ENCODE measurements around the gene PPP1R13B.
"Not testable (repeated sequence)": the region's sequence is repeated elsewhere in the genome, so short reads cannot be mapped to it uniquely, and the experiment has no call there.

The PPP1R13B gene

GRCh38 chr14:103848175-103849077 lies 1.1 kb upstream of the PPP1R13B start:
- no peak for DNase-seq (ENCODE audit: low read depth)
- TF ChIP-seq, protein P1, sequence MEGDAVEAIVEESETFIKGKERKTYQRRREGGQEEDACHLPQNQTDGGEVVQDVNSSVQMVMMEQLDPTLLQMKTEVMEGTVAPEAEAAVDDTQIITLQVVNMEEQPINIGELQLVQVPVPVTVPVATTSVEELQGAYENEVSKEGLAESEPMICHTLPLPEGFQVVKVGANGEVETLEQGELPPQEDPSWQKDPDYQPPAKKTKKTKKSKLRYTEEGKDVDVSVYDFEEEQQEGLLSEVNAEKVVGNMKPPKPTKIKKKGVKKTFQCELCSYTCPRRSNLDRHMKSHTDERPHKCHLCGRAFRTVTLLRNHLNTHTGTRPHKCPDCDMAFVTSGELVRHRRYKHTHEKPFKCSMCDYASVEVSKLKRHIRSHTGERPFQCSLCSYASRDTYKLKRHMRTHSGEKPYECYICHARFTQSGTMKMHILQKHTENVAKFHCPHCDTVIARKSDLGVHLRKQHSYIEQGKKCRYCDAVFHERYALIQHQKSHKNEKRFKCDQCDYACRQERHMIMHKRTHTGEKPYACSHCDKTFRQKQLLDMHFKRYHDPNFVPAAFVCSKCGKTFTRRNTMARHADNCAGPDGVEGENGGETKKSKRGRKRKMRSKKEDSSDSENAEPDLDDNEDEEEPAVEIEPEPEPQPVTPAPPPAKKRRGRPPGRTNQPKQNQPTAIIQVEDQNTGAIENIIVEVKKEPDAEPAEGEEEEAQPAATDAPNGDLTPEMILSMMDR (IDR thresholded peaks at IDR 0.05; ENCODE audit: low read depth, low read length, missing control alignments): no peak
- peak overlapping the region; percentile 64 for H3K4me3 ChIP-seq (ENCODE audit: low read depth, low read length)

- DNase-seq (ENCODE audit: low read depth): no peak
- TF ChIP-seq, protein P1 (IDR thresholded peaks at IDR 0.05; ENCODE audit: low read depth, low read length, missing control alignments): no peak
- H3K4me3 ChIP-seq (ENCODE audit: low read depth, low read length): peak overlapping the region; percentile 69
Measured at GRCh38 chr14:103846543-103847450, 578 bp downstream of the PPP1R13B start.

- H3K4me3 ChIP-seq (ENCODE audit: low read depth, low read length): no peak overlapping the region; the same call in 1 of the 2 replicates
- no peak for DNase-seq (ENCODE audit: low read depth)
- TF ChIP-seq, protein P1 (IDR thresholded peaks at IDR 0.05; ENCODE audit: low read depth, low read length, missing control alignments): no peak
Measured at GRCh38 chr14:103846097-103846496, 1.3 kb downstream of the PPP1R13B start.

DNA sequence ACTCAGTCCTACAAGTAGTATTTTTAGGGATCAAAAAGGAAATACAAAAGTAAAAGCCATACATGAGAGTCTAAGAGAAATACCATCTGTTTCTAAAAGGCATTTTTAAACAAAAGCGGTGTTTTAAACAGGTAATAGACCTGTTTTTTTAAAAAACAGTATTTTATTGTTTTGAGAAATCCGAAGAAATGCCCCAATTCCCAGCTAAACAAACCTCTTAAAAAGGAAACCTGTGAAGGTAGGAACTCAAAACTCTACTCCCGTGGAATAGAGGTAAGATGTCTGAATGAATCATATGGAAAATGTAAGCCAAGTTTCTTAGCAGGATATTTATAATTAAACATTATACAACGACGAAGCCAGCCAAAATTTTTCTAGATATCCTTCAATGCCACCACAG lies 2.0 kb downstream of the PPP1R13B start:
- DNase-seq (ENCODE audit: low read depth): no peak
- H3K4me3 ChIP-seq (ENCODE audit: low read depth, low read length): no peak overlapping the region
- TF ChIP-seq, protein P1 (IDR thresholded peaks at IDR 0.05; ENCODE audit: low read depth, low read length, missing control alignments): no peak

GRCh38 chr14:103841265-103841664 lies 6.1 kb downstream of the PPP1R13B start:
- not testable (repeated sequence) for H3K4me3 ChIP-seq (ENCODE audit: low read depth, low read length); DNase-seq (ENCODE audit: low read depth)

DNA sequence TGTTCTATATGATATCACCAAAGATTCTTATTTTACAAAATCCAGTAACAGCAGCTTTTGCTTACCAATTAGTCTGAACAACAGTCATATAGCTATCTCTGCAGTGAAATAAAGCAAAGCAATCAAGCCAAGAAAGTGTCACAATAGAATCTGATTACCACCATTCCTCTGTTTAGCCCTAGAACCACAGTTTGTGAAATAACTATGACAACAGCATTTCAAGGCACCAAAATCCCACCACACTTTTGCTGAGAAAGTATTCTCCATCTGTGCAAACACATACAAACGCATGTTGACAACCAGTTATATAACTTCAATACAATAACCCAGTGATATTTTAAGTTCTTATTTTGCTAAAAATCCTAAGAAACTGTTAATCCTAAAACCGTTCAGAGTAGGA lies 7.4 kb downstream of the PPP1R13B start:
- no peak for DNase-seq (ENCODE audit: low read depth)
- H3K4me3 ChIP-seq (ENCODE audit: low read depth, low read length): no peak overlapping the region
- TF ChIP-seq, protein P1 (IDR thresholded peaks at IDR 0.05; ENCODE audit: low read depth, low read length, missing control alignments): no peak

- DNase-seq (ENCODE audit: low read depth): no peak
- no peak overlapping the region for H3K4me3 ChIP-seq (ENCODE audit: low read depth, low read length)
- TF ChIP-seq, protein P1 (IDR thresholded peaks at IDR 0.05; ENCODE audit: low read depth, low read length, missing control alignments): no peak
Measured at GRCh38 chr14:103839579-103839978, 7.8 kb downstream of the PPP1R13B start.
